Measurements from ENCODE around the gene GPC1. TPM values are rescaled to one million over a fixed set of nuclear protein-coding genes. Genes with fewer than 3 reads are reported as not detected.

GPC1 gene
- polyA plus RNA-seq, 1 of the 3 experiments (the other 2 are of a cell fraction), result 65.5 TPM

GRCh38 chr2:240422658-240423329, 12.7 kb upstream of the GPC1 start:
- CTCF ChIA-PET, result interaction anchor here (1.0 kb wide), 1 partner anchor 16 kb away, joined by 3 read pairs; no protein-coding TSS in a partner anchor
- Histone ChIP-seq H3K9me2 (no peaks in the 10 kb centered on the region), H2AFZ (ENCODE audit: low read depth) (no peak overlapping the region), H3K36me3 (replicated peaks in 1 of 2; ENCODE audit: control insufficient read depth in 1 of 2, insufficient read depth in 2 of 2, low read length in 1 of 2) (no peaks in the 10 kb centered on the region), H3K4me3 (ENCODE audit: low read depth in 2 of 2, low read length in 1 of 2) (no peak overlapping the region), H3K27ac (ENCODE audit: low read depth in 2 of 2, low read length in 1 of 2) (no peak overlapping the region), H3F3A (replicated peaks; ENCODE audit: insufficient read depth) (no peaks in the 10 kb centered on the region), H3K79me2 (ENCODE audit: insufficient read depth) (no peaks in the 10 kb centered on the region), H3K9ac (no peak overlapping the region), H3K4me1 (ENCODE audit: control insufficient read depth in 1 of 2, insufficient read depth in 2 of 2, low read depth in 1 of 2, low read length in 1 of 2) (no peaks in the 10 kb centered on the region), H3K9me3 (no peaks in the 10 kb centered on the region), H4K20me1 (ENCODE audit: insufficient read depth) (no peaks in the 10 kb centered on the region), H3K27me3 (ENCODE audit: insufficient read depth) (peaks cover 6% of the 10 kb centered on the region; the same call in 1 of the 2 replicates), H3K4me2 (no peak overlapping the region)
- DNase-seq, result no peak
- 60% methylated on average over 6 of the region's 6 CpGs for WGBS (ENCODE audit: low lambda C conversion rate)
- POLR2A ChIA-PET, result no interaction called here
- TF ChIP-seq MAX (IDR thresholded peaks at IDR 0.05; ENCODE audit: low read depth), result no peak
- no peak for TF ChIP-seq CTCF (IDR thresholded peaks at IDR 0.05)
- no peak for TF ChIP-seq EP300 (IDR thresholded peaks at IDR 0.05; ENCODE audit: borderline replicate concordance in 1 of 2, low read depth in 1 of 2, low read length in 1 of 2)
- no peak for TF ChIP-seq FOSL2 (IDR thresholded peaks at IDR 0.05; ENCODE audit: borderline replicate concordance, low read depth)
- no peak for TF ChIP-seq PBX3 (IDR thresholded peaks at IDR 0.05)
- TF ChIP-seq RFX5 (IDR thresholded peaks at IDR 0.05; ENCODE audit: low read length), result no peak
- no peak for TF ChIP-seq FOXJ3 (CRISPR knock-in tag; IDR thresholded peaks at IDR 0.05)
- no peak for TF ChIP-seq NFIC (IDR thresholded peaks at IDR 0.05; ENCODE audit: borderline replicate concordance)
- TF ChIP-seq MXI1 (IDR thresholded peaks at IDR 0.05; ENCODE audit: low read depth, low read length), result no peak
- no peak for TF ChIP-seq USF1 (IDR thresholded peaks at IDR 0.05; ENCODE audit: borderline replicate concordance, low read depth)
- TF ChIP-seq GATA2 (CRISPR knock-in tag; IDR thresholded peaks at IDR 0.05), result no peak
- no peak for TF ChIP-seq CHD2 (IDR thresholded peaks at IDR 0.05; ENCODE audit: low read length, partially characterized antibody)
- TF ChIP-seq IRF3 (IDR thresholded peaks at IDR 0.05; ENCODE audit: low read depth, low read length), result no peak
- no peak for TF ChIP-seq TEAD4 (IDR thresholded peaks at IDR 0.05; ENCODE audit: borderline replicate concordance, insufficient read depth)
- no peak for TF ChIP-seq RCOR1 (IDR thresholded peaks at IDR 0.05; ENCODE audit: low read length)
- no peak for TF ChIP-seq POLR2AphosphoS5 (IDR thresholded peaks at IDR 0.05; ENCODE audit: low read depth, low read length)
- no peak for TF ChIP-seq EZH2phosphoT487 (IDR thresholded peaks at IDR 0.05; ENCODE audit: borderline replicate concordance, low read depth)
- TF ChIP-seq YY1 (IDR thresholded peaks at IDR 0.05; ENCODE audit: low read depth), result no peak

All from SK-N-SH (cell line).